Measurements from ENCODE around the gene LGR4.

The LGR4 gene

GRCh38 chr11:27398400-27398770 lies 74.2 kb downstream of the LGR4 start:
- Histone ChIP-seq H3K36me3 (ENCODE audit: insufficient read depth, insufficient read length, low read length) (no peaks in the 10 kb centered on the region), H3K4me1 (ENCODE audit: insufficient read depth, insufficient read length) (no peaks in the 10 kb centered on the region), H3K4me3 (ENCODE audit: insufficient read length, low read depth) (no peak overlapping the region), H3K27me3 (ENCODE audit: insufficient read depth, insufficient read length) (no peaks in the 10 kb centered on the region), H3K9ac (ENCODE audit: insufficient read length, low read depth) (no peak overlapping the region), H3K9me3 (ENCODE audit: insufficient read depth, low read length) (no peaks in the 10 kb centered on the region)
- TF ChIP-seq YY1 (IDR thresholded peaks at IDR 0.05; ENCODE audit: insufficient read depth, insufficient read length) (no peak), ZNF274 (IDR thresholded peaks at IDR 0.05; ENCODE audit: low read depth, low read length) (no peak), SUZ12 (IDR thresholded peaks at IDR 0.05; ENCODE audit: extremely low read depth, insufficient read depth, insufficient read length) (no peak)
- no peak for DNase-seq (ENCODE audit: low read depth, low spot score)

DNA sequence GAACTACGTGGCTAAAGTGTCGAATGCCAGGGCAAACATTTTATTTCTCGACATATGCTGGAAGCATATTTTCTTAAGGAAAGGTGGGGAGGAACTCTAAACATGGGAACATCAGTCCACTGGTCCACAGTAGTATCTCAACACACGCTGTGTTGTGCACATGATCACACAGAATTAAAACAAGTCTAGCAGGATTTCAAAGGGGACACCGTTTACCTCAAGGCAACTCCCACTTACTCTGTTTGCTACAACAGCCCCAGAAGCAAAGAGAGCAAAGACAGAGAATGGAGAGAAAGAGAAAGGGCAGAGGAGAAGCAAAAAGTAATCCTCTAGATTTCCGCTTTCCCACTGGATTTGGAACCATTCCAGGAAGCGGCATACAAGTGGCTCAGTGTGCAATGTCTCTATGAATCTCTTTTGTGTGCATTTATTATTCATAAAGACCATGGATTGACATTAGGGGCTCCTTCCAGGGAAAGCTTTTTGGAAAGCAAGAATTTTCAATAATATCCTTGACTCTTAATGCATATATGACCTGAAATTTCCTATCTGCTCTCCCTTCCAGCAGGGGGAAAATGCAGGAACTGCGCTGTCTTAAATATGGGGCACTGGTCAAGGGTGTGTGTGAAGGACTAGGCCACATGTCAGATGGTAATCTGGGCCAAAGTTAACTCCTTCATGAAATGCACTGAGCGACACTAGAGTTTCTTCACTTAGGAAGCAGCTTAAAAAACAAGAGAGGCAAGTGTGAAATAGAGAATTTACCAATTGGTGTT lies 74.8 kb downstream of the LGR4 start:
- no peaks in the 10 kb centered on the region for H3K27me3 ChIP-seq (ENCODE audit: insufficient read depth, insufficient read length)
- H3K9me3 ChIP-seq (ENCODE audit: insufficient read depth, low read length): no peaks in the 10 kb centered on the region
- no peak for TF ChIP-seq SUZ12 (IDR thresholded peaks at IDR 0.05; ENCODE audit: extremely low read depth, insufficient read depth, insufficient read length)
- H3K4me1 ChIP-seq (ENCODE audit: insufficient read depth, insufficient read length): no peaks in the 10 kb centered on the region
- no peaks in the 10 kb centered on the region for H3K36me3 ChIP-seq (ENCODE audit: insufficient read depth, insufficient read length, low read length)
- H3K4me3 ChIP-seq (ENCODE audit: insufficient read length, low read depth): no peak overlapping the region
- H3K9ac ChIP-seq (ENCODE audit: insufficient read length, low read depth): no peak overlapping the region
- no peak for DNase-seq (ENCODE audit: low read depth, low spot score)

DNA sequence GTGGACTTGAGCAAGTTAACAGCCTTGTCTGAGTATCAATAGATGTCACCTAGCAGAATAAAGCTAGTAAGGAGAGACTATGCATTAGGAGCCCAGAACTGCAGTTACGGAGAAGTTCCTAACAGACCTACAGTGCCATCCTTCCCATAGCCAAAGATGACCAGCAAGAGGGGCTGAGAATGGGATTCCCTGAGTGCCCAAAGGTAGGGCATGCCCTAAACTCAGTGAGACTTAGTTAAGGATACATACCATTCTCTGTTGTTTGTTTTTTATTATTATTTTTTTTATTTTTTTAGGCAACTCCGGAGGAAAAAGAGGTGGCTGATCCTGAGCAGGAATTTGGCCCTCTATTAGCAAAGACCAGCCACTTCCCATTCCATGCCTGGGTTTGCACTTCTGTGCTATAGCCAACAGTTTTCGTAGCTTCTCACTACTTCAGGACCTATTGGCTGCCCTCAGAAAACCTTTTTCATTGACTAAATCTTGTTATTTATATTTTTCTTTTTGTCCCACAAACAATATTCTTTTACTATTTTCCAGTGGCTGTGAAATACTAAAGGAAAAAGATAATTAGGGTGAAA lies 76.2 kb downstream of the LGR4 start:
- Histone ChIP-seq H3K9me3 (ENCODE audit: insufficient read depth, low read length) (no peaks in the 10 kb centered on the region), H3K4me3 (ENCODE audit: insufficient read length, low read depth) (no peak overlapping the region), H3K36me3 (ENCODE audit: insufficient read depth, insufficient read length, low read length) (no peaks in the 10 kb centered on the region), H3K4me1 (ENCODE audit: insufficient read depth, insufficient read length) (no peaks in the 10 kb centered on the region), H3K27me3 (ENCODE audit: insufficient read depth, insufficient read length) (no peaks in the 10 kb centered on the region), H3K9ac (ENCODE audit: insufficient read length, low read depth) (no peak overlapping the region)
- no peak for DNase-seq (ENCODE audit: low read depth, low spot score)
- TF ChIP-seq SUZ12 (IDR thresholded peaks at IDR 0.05; ENCODE audit: extremely low read depth, insufficient read depth, insufficient read length) (no peak), ZNF274 (IDR thresholded peaks at IDR 0.05; ENCODE audit: low read depth, low read length) (no peak), YY1 (IDR thresholded peaks at IDR 0.05; ENCODE audit: insufficient read depth, insufficient read length) (no peak)

- Histone ChIP-seq H3K9me3 (ENCODE audit: insufficient read depth, low read length) (no peaks in the 10 kb centered on the region), H3K9ac (ENCODE audit: insufficient read length, low read depth) (no peak overlapping the region), H3K27me3 (ENCODE audit: insufficient read depth, insufficient read length) (no peaks in the 10 kb centered on the region), H3K36me3 (ENCODE audit: insufficient read depth, insufficient read length, low read length) (no peaks in the 10 kb centered on the region), H3K4me1 (ENCODE audit: insufficient read depth, insufficient read length) (no peaks in the 10 kb centered on the region), H3K4me3 (ENCODE audit: insufficient read length, low read depth) (no peak overlapping the region)
- DNase-seq (ENCODE audit: low read depth, low spot score): no peak
- TF ChIP-seq ZNF274 (IDR thresholded peaks at IDR 0.05; ENCODE audit: low read depth, low read length) (no peak), SUZ12 (IDR thresholded peaks at IDR 0.05; ENCODE audit: extremely low read depth, insufficient read depth, insufficient read length) (no peak), YY1 (IDR thresholded peaks at IDR 0.05; ENCODE audit: insufficient read depth, insufficient read length) (no peak)
Measured at GRCh38 chr11:27395556-27396258, 76.9 kb downstream of the LGR4 start.

DNA sequence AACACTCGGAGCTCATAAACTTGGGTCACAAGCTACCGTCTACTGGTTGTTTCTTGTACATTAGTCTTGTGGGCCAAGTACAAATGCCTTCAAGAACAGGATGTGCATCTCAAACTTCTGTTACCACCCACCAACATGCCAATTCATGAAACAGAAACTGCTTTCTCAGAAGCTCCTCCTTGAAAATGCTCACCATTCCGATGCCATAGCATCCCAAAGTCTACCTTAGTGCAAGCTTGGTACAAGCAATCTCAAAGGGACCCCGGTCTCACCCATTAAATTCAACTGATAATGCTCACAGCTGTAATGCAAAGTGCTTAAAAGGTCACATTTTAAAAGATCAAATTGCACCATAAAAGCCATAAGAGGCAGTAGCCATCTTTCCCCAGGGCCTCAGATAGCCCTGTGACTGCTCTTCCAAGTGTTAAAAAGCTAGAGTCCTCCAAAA lies 77.8 kb downstream of the LGR4 start:
- Histone ChIP-seq H3K36me3 (ENCODE audit: insufficient read depth, insufficient read length, low read length) (no peaks in the 10 kb centered on the region), H3K27me3 (ENCODE audit: insufficient read depth, insufficient read length) (no peaks in the 10 kb centered on the region), H3K4me1 (ENCODE audit: insufficient read depth, insufficient read length) (no peaks in the 10 kb centered on the region), H3K9ac (ENCODE audit: insufficient read length, low read depth) (no peak overlapping the region), H3K9me3 (ENCODE audit: insufficient read depth, low read length) (no peaks in the 10 kb centered on the region), H3K4me3 (ENCODE audit: insufficient read length, low read depth) (no peak overlapping the region)
- no peak for DNase-seq (ENCODE audit: low read depth, low spot score)
- TF ChIP-seq SUZ12 (IDR thresholded peaks at IDR 0.05; ENCODE audit: extremely low read depth, insufficient read depth, insufficient read length) (no peak), ZNF274 (IDR thresholded peaks at IDR 0.05; ENCODE audit: low read depth, low read length) (no peak), YY1 (IDR thresholded peaks at IDR 0.05; ENCODE audit: insufficient read depth, insufficient read length) (no peak)

- Histone ChIP-seq H3K9ac (ENCODE audit: insufficient read length, low read depth) (no peak overlapping the region), H3K9me3 (ENCODE audit: insufficient read depth, low read length) (no peaks in the 10 kb centered on the region), H3K4me3 (ENCODE audit: insufficient read length, low read depth) (no peak overlapping the region), H3K4me1 (ENCODE audit: insufficient read depth, insufficient read length) (no peaks in the 10 kb centered on the region), H3K36me3 (ENCODE audit: insufficient read depth, insufficient read length, low read length) (no peaks in the 10 kb centered on the region), H3K27me3 (ENCODE audit: insufficient read depth, insufficient read length) (no peaks in the 10 kb centered on the region)
- TF ChIP-seq YY1 (IDR thresholded peaks at IDR 0.05; ENCODE audit: insufficient read depth, insufficient read length): no peak
- no peak for TF ChIP-seq SUZ12 (IDR thresholded peaks at IDR 0.05; ENCODE audit: extremely low read depth, insufficient read depth, insufficient read length)
- no peak for TF ChIP-seq ZNF274 (IDR thresholded peaks at IDR 0.05; ENCODE audit: low read depth, low read length)
- no peak for DNase-seq (ENCODE audit: low read depth, low spot score)
Measured at GRCh38 chr11:27392278-27393114, 80.1 kb downstream of the LGR4 start.
